GM03348 (cell line): ENCODE measurements around the gene FBXO11.
A peak's percentile ranks its signal among the peaks of the same experiment; 100 is the strongest.
"Not testable (repeated sequence)": the region's sequence is repeated elsewhere in the genome, so short reads cannot be mapped to it uniquely, and the experiment has no call there.

ENCODE experiments used
- DNase-seq: peaks from one replicate; pipeline ENCODE4 v3.0.0; 2012; ENCODE audit warnings: low spot score

The FBXO11 gene

GRCh38 chr2:47906157-47907038 lies at the start of gene FBXO11:
TSS of gene FBXO11 (minus strand) at chr2:47906498. CDS start at chr2:47905720, 778 bp downstream.
- DNase-seq: peak; percentile 97

- DNase-seq: peak; percentile 10
These were observed 44.3 kb upstream of the FBXO11 start for GRCh38 chr2:47950340-47951301.

GRCh38 chr2:47946593-47946992 lies 40.3 kb upstream of the FBXO11 start:
- DNase-seq: no peak

- no peak for DNase-seq
These were observed 38.9 kb upstream of the FBXO11 start for GRCh38 chr2:47945046-47945781.

- DNase-seq: no peak
These were observed 35.6 kb upstream of the FBXO11 start for GRCh38 chr2:47941936-47942335.

GRCh38 chr2:47937677-47938076 lies 31.4 kb upstream of the FBXO11 start:
- no peak for DNase-seq

- DNase-seq: no peak
These were observed 28.8 kb upstream of the FBXO11 start for GRCh38 chr2:47935071-47935470.

GRCh38 chr2:47918043-47918442 lies 11.7 kb upstream of the FBXO11 start:
- no peak for DNase-seq

- DNase-seq: no peak
These were observed 11.1 kb upstream of the FBXO11 start for GRCh38 chr2:47917276-47917961.

- no peak for DNase-seq
These were observed 10.1 kb upstream of the FBXO11 start for GRCh38 chr2:47916412-47916811.

GRCh38 chr2:47910662-47911061 lies 4.4 kb upstream of the FBXO11 start:
- not testable (repeated sequence) for DNase-seq

GRCh38 chr2:47908682-47909081 lies 2.4 kb upstream of the FBXO11 start:
- no peak for DNase-seq

- no peak for DNase-seq
These were observed 912 bp upstream of the FBXO11 start for GRCh38 chr2:47907039-47907781.

- DNase-seq: peak; percentile 62
These were observed 727 bp downstream of the FBXO11 start for GRCh38 chr2:47905386-47906156.

- no peak for DNase-seq
These were observed 2.4 kb downstream of the FBXO11 start for GRCh38 chr2:47903781-47904490.

- not testable (repeated sequence) for DNase-seq
These were observed 4.4 kb downstream of the FBXO11 start for GRCh38 chr2:47901892-47902291.

GRCh38 chr2:47900857-47901256 lies 5.4 kb downstream of the FBXO11 start:
- no peak for DNase-seq

- no peak for DNase-seq
These were observed 6.1 kb downstream of the FBXO11 start for GRCh38 chr2:47899915-47900816.
